PC-3 (cell line): ENCODE data around the gene TEX52. TPM values are rescaled to one million over a fixed set of nuclear protein-coding genes. Genes with fewer than 3 reads are reported as not detected.

Experiments
- ATAC-seq: fragments of 200-7000 bp; cut with Tn5 transposase; 2 replicates; pipeline ENCODE4 v1.9.1; 2020; ENCODE audit warnings: mild to moderate bottlenecking, moderate library complexity
- BruUV-seq: library from RNA; stranded (reverse); fragments of 400-500 nt; replicated peaks from 2 replicates; lab custom pipeline; 2021; lab: Mats Ljungman, UMichigan
- CTCF ChIA-PET: fragments of 300-600 bp; sonication (Branson Sonifier 250); formaldehyde crosslinking; loops from one replicate; lab custom pipeline; 2022; ENCODE audit warnings: antibody characterized with exemption; lab: Charles Lee
- POLR2A ChIA-PET: fragments of 300-600 bp; sonication (Branson Sonifier 250); formaldehyde crosslinking; loops from one replicate; lab custom pipeline; 2022; ENCODE audit warnings: antibody characterized with exemption; ENCODE audit not compliant: unreplicated experiment; lab: Charles Lee
- DNase-seq: peaks from one replicate; pipeline ENCODE4 v3.0.0-alpha.2; 2015
- H2AFZ ChIP-seq: fragments of 300-600 bp; sonication (generic); 2 replicates; pipeline ENCODE4 v1.6.0; 2016; ENCODE audit warnings: antibody characterized with exemption, low read length
- H3F3A ChIP-seq: fragments of 300-600 bp; sonication (generic); one replicate; pipeline ENCODE4 v1.6.0; 2017; ENCODE audit warnings: antibody characterized with exemption, low read length, control low read depth, mild to moderate bottlenecking; ENCODE audit not compliant: unreplicated experiment
- H3K27ac ChIP-seq: fragments of 300-600 bp; sonication (generic); 2 replicates; pipeline ENCODE4 v1.5.1; 2016; ENCODE audit warnings: mild to moderate bottlenecking, low read length
- H3K27me3 ChIP-seq: fragments of 300-600 bp; sonication (generic); 2 replicates; pipeline ENCODE4 v1.6.1; 2016; ENCODE audit warnings: low read length, mixed read lengths
- H3K36me3 ChIP-seq: fragments of 300-600 bp; sonication (generic); 2 replicates; pipeline ENCODE4 v1.6.1; 2016; ENCODE audit warnings: low read depth, mixed run types, low read length, mixed read lengths
- H3K4me1 ChIP-seq: fragments of 300-600 bp; sonication (generic); 2 replicates; pipeline ENCODE4 v1.5.1; 2016; ENCODE audit warnings: low read length; ENCODE audit not compliant: insufficient read depth
- H3K4me2 ChIP-seq: fragments of 300-600 bp; sonication (generic); 2 replicates; pipeline ENCODE4 v1.6.0; 2016; ENCODE audit warnings: low read length
- H3K4me3 ChIP-seq: fragments of 300-600 bp; sonication (generic); 2 replicates; pipeline ENCODE4 v1.5.1; 2016; ENCODE audit warnings: mild to moderate bottlenecking, low read length, mixed read lengths
- H3K79me2 ChIP-seq: fragments of 300-600 bp; sonication (generic); 2 replicates; pipeline ENCODE4 v1.6.1; 2017; ENCODE audit warnings: low read length, mixed read lengths
- H3K9ac ChIP-seq: fragments of 300-600 bp; sonication (generic); 2 replicates; pipeline ENCODE4 v1.6.0; 2016; ENCODE audit warnings: mild to moderate bottlenecking, low read length
- H3K9me2 ChIP-seq: fragments of 300-600 bp; sonication (generic); replicated peaks from 2 replicates; pipeline ENCODE4 v1.6.1; 2016; ENCODE audit warnings: mixed run types, low read length, mixed read lengths
- H3K9me3 ChIP-seq: fragments of 300-600 bp; sonication (generic); 2 replicates; pipeline ENCODE4 v1.6.1; 2016; ENCODE audit warnings: low read length, mixed read lengths
- H4K20me1 ChIP-seq: fragments of 300-600 bp; sonication (generic); 2 replicates; pipeline ENCODE4 v1.6.1; 2016; ENCODE audit warnings: low read length, mixed read lengths
- EZH2 ChIP-seq: fragments of 300-600 bp; sonication (generic); IDR thresholded peaks from one replicate; pipeline ENCODE4 v1.6.1; 2017; ENCODE audit warnings: antibody characterized with exemption, mild to moderate bottlenecking, low read length; ENCODE audit not compliant: unreplicated experiment
- EZH2phosphoT487 ChIP-seq: fragments of 300-600 bp; sonication (generic); IDR thresholded peaks from 2 replicates; pipeline ENCODE4 v1.6.1; 2018; ENCODE audit warnings: mild to moderate bottlenecking, antibody characterized with exemption, low read length, borderline replicate concordance
- intact Hi-C: fragments of 100-400 bp; cut with micrococcal nuclease; formaldehyde crosslinking; loops from 2 replicates; pipeline ENCODE4 v1.9.0; 2023
- total RNA-seq: library from RNA; depleted of rRNA; stranded (reverse); fragments of >200 nt; gene quantifications from 2 replicates; pipeline ENCODE4 v1.2.3, GENCODE V29; 2014
- TF ChIP-seq, protein P1 (sequence below): fragments of 300-600 bp; sonication (generic); conservative IDR thresholded peaks from 2 replicates; pipeline ENCODE4 v1.5.1; 2017; ENCODE audit warnings: antibody characterized with exemption, low read depth, mild to moderate bottlenecking, low read length

Gene TEX52
- total RNA-seq, 1 experiment from 2014 or later = not detected

GRCh38 chr12:2900642-2901041 lies 43.8 kb upstream of the TEX52 start:
- Histone ChIP-seq H3K9me3 (no peaks in the 10 kb centered on the region), H3F3A (no peaks in the 10 kb centered on the region), H3K27ac (no peak overlapping the region), H3K9me2 (no peaks in the 10 kb centered on the region), H3K9ac (no peak overlapping the region), H3K4me3 (no peak overlapping the region), H4K20me1 (no peaks in the 10 kb centered on the region), H3K79me2 (peaks cover 28% of the 10 kb centered on the region), H3K4me1 (no peaks in the 10 kb centered on the region), H3K36me3 (no peaks in the 10 kb centered on the region), H2AFZ (no peak overlapping the region), H3K4me2 (no peak overlapping the region), H3K27me3 (no peaks in the 10 kb centered on the region)
- BruUV-seq = no TSS peak
- ChIA-PET POLR2A (interaction anchor here (0.6 kb wide), 1 partner anchor 25 kb away, joined by 20 read pairs; no protein-coding TSS in a partner anchor), CTCF (no interaction called here)
- DNase-seq = no peak
- TF ChIP-seq EZH2 = no peak
- TF ChIP-seq, protein P1, sequence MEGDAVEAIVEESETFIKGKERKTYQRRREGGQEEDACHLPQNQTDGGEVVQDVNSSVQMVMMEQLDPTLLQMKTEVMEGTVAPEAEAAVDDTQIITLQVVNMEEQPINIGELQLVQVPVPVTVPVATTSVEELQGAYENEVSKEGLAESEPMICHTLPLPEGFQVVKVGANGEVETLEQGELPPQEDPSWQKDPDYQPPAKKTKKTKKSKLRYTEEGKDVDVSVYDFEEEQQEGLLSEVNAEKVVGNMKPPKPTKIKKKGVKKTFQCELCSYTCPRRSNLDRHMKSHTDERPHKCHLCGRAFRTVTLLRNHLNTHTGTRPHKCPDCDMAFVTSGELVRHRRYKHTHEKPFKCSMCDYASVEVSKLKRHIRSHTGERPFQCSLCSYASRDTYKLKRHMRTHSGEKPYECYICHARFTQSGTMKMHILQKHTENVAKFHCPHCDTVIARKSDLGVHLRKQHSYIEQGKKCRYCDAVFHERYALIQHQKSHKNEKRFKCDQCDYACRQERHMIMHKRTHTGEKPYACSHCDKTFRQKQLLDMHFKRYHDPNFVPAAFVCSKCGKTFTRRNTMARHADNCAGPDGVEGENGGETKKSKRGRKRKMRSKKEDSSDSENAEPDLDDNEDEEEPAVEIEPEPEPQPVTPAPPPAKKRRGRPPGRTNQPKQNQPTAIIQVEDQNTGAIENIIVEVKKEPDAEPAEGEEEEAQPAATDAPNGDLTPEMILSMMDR = no peak
- no peak for ATAC-seq
- intact Hi-C loops = no loop called here

DNA sequence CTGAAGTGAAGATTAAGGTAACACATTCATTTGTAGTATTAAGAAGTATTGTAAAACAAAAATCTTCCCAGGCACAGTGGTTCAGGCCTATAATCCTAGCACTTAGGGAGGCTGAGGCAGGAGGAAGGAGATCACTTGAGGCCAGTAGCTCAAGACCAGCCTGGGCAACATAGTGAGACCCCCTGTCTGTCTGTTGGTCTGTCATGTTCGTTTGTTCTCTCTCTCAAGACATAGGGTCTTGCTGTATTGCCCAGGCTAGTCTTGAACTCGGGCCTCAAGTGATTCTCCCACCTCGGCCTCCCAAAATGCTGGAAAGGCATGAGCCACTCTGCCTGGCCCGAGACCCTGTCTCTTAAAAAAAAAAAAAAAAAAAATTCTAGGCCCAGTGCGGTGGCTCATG lies 40.6 kb upstream of the TEX52 start:
- Histone ChIP-seq H3K4me3 (no peak overlapping the region), H3K4me2 (no peak overlapping the region), H3F3A (no peaks in the 10 kb centered on the region), H4K20me1 (no peaks in the 10 kb centered on the region), H3K9me2 (no peaks in the 10 kb centered on the region), H3K4me1 (peaks cover 7% of the 10 kb centered on the region), H3K79me2 (peaks cover 47% of the 10 kb centered on the region), H3K9me3 (no peaks in the 10 kb centered on the region), H3K27ac (no peak overlapping the region), H3K9ac (no peak overlapping the region), H3K36me3 (no peaks in the 10 kb centered on the region), H2AFZ (no peak overlapping the region), H3K27me3 (no peaks in the 10 kb centered on the region)
- DNase-seq (no peak), ATAC-seq (no peak)
- no TSS peak for BruUV-seq
- intact Hi-C loops = no loop called here
- TF ChIP-seq EZH2 = no peak
- no peak for TF ChIP-seq EZH2phosphoT487
- TF ChIP-seq, protein P1 = no peak
- CTCF ChIA-PET = no interaction called here
- POLR2A ChIA-PET = no interaction called here

DNA sequence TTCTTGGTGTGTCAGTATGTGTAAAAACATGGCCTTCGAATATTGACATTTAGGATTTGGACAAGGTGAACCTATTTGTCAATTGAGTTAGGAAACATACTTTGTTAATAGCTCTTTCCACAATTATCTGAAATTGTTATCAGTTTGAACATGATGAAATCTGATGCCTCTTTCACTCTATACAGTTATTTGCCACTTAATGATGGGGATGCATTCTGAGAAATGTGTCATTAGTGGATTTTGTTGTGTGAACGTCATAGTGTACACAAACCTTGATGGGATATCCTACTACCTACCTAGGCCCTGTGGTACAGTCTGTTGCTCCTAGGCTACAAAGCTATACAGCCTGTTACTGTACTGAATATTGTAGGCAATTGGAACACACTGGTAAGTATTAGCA lies 38.7 kb upstream of the TEX52 start:
- no peak for ATAC-seq
- peaks cover 59% of the 10 kb centered on the region for H3K79me2 ChIP-seq
- no peaks in the 10 kb centered on the region for H3K27me3 ChIP-seq
- H3K9me3 ChIP-seq = no peaks in the 10 kb centered on the region
- no peak overlapping the region for H3K9ac ChIP-seq
- no peaks in the 10 kb centered on the region for H3K9me2 ChIP-seq
- peaks cover 17% of the 10 kb centered on the region for H3K4me1 ChIP-seq
- H3F3A ChIP-seq = no peaks in the 10 kb centered on the region
- no TSS peak for BruUV-seq
- H3K4me3 ChIP-seq = no peak overlapping the region
- 0 out of 2 replicates have a peak, but pooled peaks cover 3% of the 10 kb centered on the region for H4K20me1 ChIP-seq
- POLR2A ChIA-PET = no interaction called here
- intact Hi-C loops = no loop called here
- DNase-seq = no peak
- H2AFZ ChIP-seq = no peak overlapping the region
- CTCF ChIA-PET = interaction anchor here (0.5 kb wide), 1 partner anchor 10 kb away, joined by 13 read pairs; no protein-coding TSS in a partner anchor
- no peaks in the 10 kb centered on the region for H3K36me3 ChIP-seq
- no peak overlapping the region for H3K4me2 ChIP-seq
- TF ChIP-seq, protein P1 = no peak
- TF ChIP-seq EZH2phosphoT487 (no peak), EZH2 (no peak)
- no peak overlapping the region for H3K27ac ChIP-seq
